Left hindlimb (tissue), 1 donor: ENCODE results near the gene SERPINB13.

Experiments
- DNase-seq: peaks from one replicate; pipeline ENCODE4 v3.0.0-alpha.2; 2018

The SERPINB13 gene

GRCh38 chr18:63586966-63587365 is at the start of gene SERPINB13:
Gene SERPINB13, plus strand, starts transcription at chr18:63587343. Its CDS starts 1,325 bp downstream, at chr18:63588668.
- no peak for DNase-seq

- no peak for DNase-seq
Observed at GRCh38 chr18:63539904-63540510, 47.1 kb upstream of the SERPINB13 start.

- no peak for DNase-seq
Observed at GRCh38 chr18:63542069-63542468, 45.1 kb upstream of the SERPINB13 start, which contains the start of gene SERPINB12. Gene SERPINB12, plus strand, starts transcription at chr18:63542369. Its CDS starts 13,791 bp downstream, at chr18:63556160.

GRCh38 chr18:63544017-63544416 is 43.1 kb upstream of the SERPINB13 start:
- no peak for DNase-seq

GRCh38 chr18:63545000-63545399 is 42.1 kb upstream of the SERPINB13 start:
- DNase-seq: no peak

GRCh38 chr18:63550068-63550467 is 37.1 kb upstream of the SERPINB13 start:
- no peak for DNase-seq

GRCh38 chr18:63551769-63552168 is 35.4 kb upstream of the SERPINB13 start:
- no peak for DNase-seq

GRCh38 chr18:63552581-63552980 is 34.6 kb upstream of the SERPINB13 start:
- DNase-seq: no peak

- DNase-seq: no peak
Observed at GRCh38 chr18:63553081-63553480, 34.1 kb upstream of the SERPINB13 start.

- DNase-seq: no peak
Observed at GRCh38 chr18:63559567-63560491, 27.3 kb upstream of the SERPINB13 start.

GRCh38 chr18:63562284-63562683 is 24.9 kb upstream of the SERPINB13 start:
- DNase-seq: no peak

GRCh38 chr18:63564021-63564420 is 23.1 kb upstream of the SERPINB13 start:
- DNase-seq: no peak

GRCh38 chr18:63564561-63564960 is 22.6 kb upstream of the SERPINB13 start:
- DNase-seq: no peak

- no peak for DNase-seq
Observed at GRCh38 chr18:63567276-63567675, 19.9 kb upstream of the SERPINB13 start.

GRCh38 chr18:63567825-63568224 is 19.3 kb upstream of the SERPINB13 start:
- DNase-seq: no peak

GRCh38 chr18:63570721-63571120 is 16.4 kb upstream of the SERPINB13 start:
- DNase-seq: no peak

- no peak for DNase-seq
Observed at GRCh38 chr18:63575681-63576080, 11.5 kb upstream of the SERPINB13 start.

GRCh38 chr18:63578357-63578958 is 8.7 kb upstream of the SERPINB13 start:
- no peak for DNase-seq

GRCh38 chr18:63579616-63580015 is 7.5 kb upstream of the SERPINB13 start:
- no peak for DNase-seq

- DNase-seq: no peak
Observed at GRCh38 chr18:63585988-63586387, 1.2 kb upstream of the SERPINB13 start.

GRCh38 chr18:63586431-63586830 is 712 bp upstream of the SERPINB13 start:
- DNase-seq: no peak

- DNase-seq: no peak
Observed at GRCh38 chr18:63588909-63589308, 1.8 kb downstream of the SERPINB13 start.

GRCh38 chr18:63590373-63590772 is 3.2 kb downstream of the SERPINB13 start:
- no peak for DNase-seq
